Effector memory CD4-positive, alpha-beta T cell (primary cell): ENCODE measurements around the gene SMAD3.
"Not testable (repeated sequence)": the region's sequence is repeated elsewhere in the genome, so short reads cannot be mapped to it uniquely, and the experiment has no call there.

Experiments
- DNase-seq, 3 donors: peaks; one replicate each; pipeline ENCODE4 v3.0.0-alpha.2; 2020
- H3K27ac ChIP-seq: 2 replicates; pipeline ENCODE4 v1.7.0; 2013; ENCODE audit warnings: mild to moderate bottlenecking, low read length, moderate library complexity; ENCODE audit not compliant: insufficient read depth, poor library complexity, severe bottlenecking
- H3K27me3 ChIP-seq: replicated peaks from 2 replicates; pipeline ENCODE4 v1.7.0; 2013; ENCODE audit warnings: mild to moderate bottlenecking, low read length; ENCODE audit not compliant: insufficient read depth, control insufficient read depth, poor library complexity, severe bottlenecking
- H3K36me3 ChIP-seq: 2 replicates; pipeline ENCODE4 v1.7.0; 2013; ENCODE audit warnings: mild to moderate bottlenecking, low read length, moderate library complexity; ENCODE audit not compliant: control insufficient read depth, insufficient read depth
- H3K4me1 ChIP-seq: 2 replicates; pipeline ENCODE4 v1.7.0; 2013; ENCODE audit warnings: low read length, mild to moderate bottlenecking; ENCODE audit not compliant: control insufficient read depth, insufficient read depth, poor library complexity, severe bottlenecking
- H3K4me3 ChIP-seq: 2 replicates; pipeline ENCODE4 v1.7.0; 2013; ENCODE audit warnings: low read length, low read depth, mild to moderate bottlenecking; ENCODE audit not compliant: insufficient read depth, poor library complexity, severe bottlenecking
- H3K9me3 ChIP-seq: 2 replicates; pipeline ENCODE4 v1.7.0; 2013; ENCODE audit warnings: mild to moderate bottlenecking, low read length, moderate library complexity; ENCODE audit not compliant: control insufficient read depth

SMAD3 gene

GRCh38 chr15:67072442-67072841, 7.0 kb downstream of the SMAD3 start:
- Histone ChIP-seq H3K4me1 (peaks cover 62% of the 10 kb centered on the region), H3K27ac (no peak overlapping the region), H3K36me3 (peaks cover 5% of the 10 kb centered on the region), H3K9me3 (no peaks in the 10 kb centered on the region), H3K4me3 (no peak overlapping the region), H3K27me3 (no peaks in the 10 kb centered on the region)
- no peak for DNase-seq

GRCh38 chr15:67072958-67073357, 7.6 kb downstream of the SMAD3 start:
- no peaks in the 10 kb centered on the region for H3K27me3 ChIP-seq
- no peak overlapping the region for H3K4me3 ChIP-seq
- peaks cover 59% of the 10 kb centered on the region for H3K4me1 ChIP-seq
- H3K36me3 ChIP-seq, result peaks cover 5% of the 10 kb centered on the region
- DNase-seq, result no peak
- H3K9me3 ChIP-seq, result no peaks in the 10 kb centered on the region
- peak overlapping the region; percentile 16 for H3K27ac ChIP-seq

- no peaks in the 10 kb centered on the region for H3K9me3 ChIP-seq
- H3K4me1 ChIP-seq, result peaks cover 53% of the 10 kb centered on the region
- H3K4me3 ChIP-seq, result no peak overlapping the region
- DNase-seq, result no peak
- H3K27me3 ChIP-seq, result no peaks in the 10 kb centered on the region
- H3K27ac ChIP-seq, result no peak overlapping the region
- peaks cover 5% of the 10 kb centered on the region for H3K36me3 ChIP-seq
Observed at GRCh38 chr15:67074886-67075229, 9.5 kb downstream of the SMAD3 start.

GRCh38 chr15:67075555-67076135, 10.2 kb downstream of the SMAD3 start:
- H3K4me1 ChIP-seq, result peaks cover 59% of the 10 kb centered on the region
- not testable (repeated sequence) for H3K27ac ChIP-seq, DNase-seq, H3K9me3 ChIP-seq, H3K36me3 ChIP-seq, H3K4me3 ChIP-seq, H3K27me3 ChIP-seq

GRCh38 chr15:67076147-67076843, 10.9 kb downstream of the SMAD3 start:
- no peaks in the 10 kb centered on the region for H3K27me3 ChIP-seq
- no peak for DNase-seq
- H3K27ac ChIP-seq, result no peak overlapping the region
- no peaks in the 10 kb centered on the region for H3K9me3 ChIP-seq
- H3K4me1 ChIP-seq, result peaks cover 66% of the 10 kb centered on the region
- H3K4me3 ChIP-seq, result no peak overlapping the region
- no peaks in the 10 kb centered on the region for H3K36me3 ChIP-seq

GRCh38 chr15:67077641-67078215, 12.3 kb downstream of the SMAD3 start:
- no peak overlapping the region for H3K27ac ChIP-seq
- no peaks in the 10 kb centered on the region for H3K36me3 ChIP-seq
- no peak for DNase-seq
- H3K4me1 ChIP-seq, result peaks cover 66% of the 10 kb centered on the region
- H3K4me3 ChIP-seq, result no peak overlapping the region
- no peaks in the 10 kb centered on the region for H3K9me3 ChIP-seq
- H3K27me3 ChIP-seq, result no peaks in the 10 kb centered on the region

GRCh38 chr15:67079361-67079760, 14.0 kb downstream of the SMAD3 start:
- no peaks in the 10 kb centered on the region for H3K27me3 ChIP-seq
- H3K4me3 ChIP-seq, result no peak overlapping the region
- no peaks in the 10 kb centered on the region for H3K9me3 ChIP-seq
- H3K36me3 ChIP-seq, result no peaks in the 10 kb centered on the region
- DNase-seq, result no peak
- H3K27ac ChIP-seq, result peak overlapping the region; percentile 2
- peaks cover 68% of the 10 kb centered on the region for H3K4me1 ChIP-seq

- DNase-seq, result no peak
- peak overlapping the region; percentile 72 for H3K27ac ChIP-seq
- H3K4me3 ChIP-seq, result no peak overlapping the region
- H3K27me3 ChIP-seq, result no peaks in the 10 kb centered on the region
- H3K4me1 ChIP-seq, result peaks cover 73% of the 10 kb centered on the region
- H3K36me3 ChIP-seq, result no peaks in the 10 kb centered on the region
- no peaks in the 10 kb centered on the region for H3K9me3 ChIP-seq
Observed at GRCh38 chr15:67080118-67080899, 14.9 kb downstream of the SMAD3 start.

- DNase-seq, result peak in 1 of 3 donors; percentile 31
- H3K4me3 ChIP-seq, result no peak overlapping the region
- H3K27ac ChIP-seq, result peak overlapping the region; percentile 72
- no peaks in the 10 kb centered on the region for H3K36me3 ChIP-seq
- H3K4me1 ChIP-seq, result peaks cover 77% of the 10 kb centered on the region
- H3K9me3 ChIP-seq, result no peaks in the 10 kb centered on the region
- H3K27me3 ChIP-seq, result no peaks in the 10 kb centered on the region
Observed at GRCh38 chr15:67080900-67081431, 15.6 kb downstream of the SMAD3 start.
